Measurements from ENCODE around the gene SGCE.
A peak's percentile ranks its signal among the peaks of the same experiment; 100 is the strongest.

SGCE gene

DNA sequence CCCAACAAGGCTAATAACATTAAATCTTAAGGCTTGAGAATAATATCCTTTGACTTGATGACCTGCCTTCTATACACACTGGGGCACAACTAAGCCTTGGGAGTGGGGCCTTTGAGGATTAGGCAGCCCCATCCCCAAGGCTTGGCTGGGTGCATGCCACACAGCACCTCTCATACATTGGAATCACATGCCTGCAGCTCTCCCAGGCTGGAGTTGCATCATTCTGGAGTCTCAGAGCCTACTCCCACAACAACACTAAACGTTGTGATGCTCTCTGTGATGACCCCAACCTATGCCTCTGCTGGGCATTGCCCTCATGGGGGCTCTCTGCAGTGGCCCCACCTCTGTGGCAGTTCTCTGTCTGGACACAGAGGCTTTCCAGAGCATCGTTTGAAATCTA lies 31.9 kb upstream of the SGCE start:
- TF ChIP-seq CTCF (IDR thresholded peaks at IDR 0.05; ENCODE audit: insufficient read depth, low read depth, low read length, missing control alignments), result no peak
- no peak overlapping the region for H3K4me3 ChIP-seq (ENCODE audit: low read length)
- DNase-seq (ENCODE audit: low read depth), result peak; percentile 52

DNA sequence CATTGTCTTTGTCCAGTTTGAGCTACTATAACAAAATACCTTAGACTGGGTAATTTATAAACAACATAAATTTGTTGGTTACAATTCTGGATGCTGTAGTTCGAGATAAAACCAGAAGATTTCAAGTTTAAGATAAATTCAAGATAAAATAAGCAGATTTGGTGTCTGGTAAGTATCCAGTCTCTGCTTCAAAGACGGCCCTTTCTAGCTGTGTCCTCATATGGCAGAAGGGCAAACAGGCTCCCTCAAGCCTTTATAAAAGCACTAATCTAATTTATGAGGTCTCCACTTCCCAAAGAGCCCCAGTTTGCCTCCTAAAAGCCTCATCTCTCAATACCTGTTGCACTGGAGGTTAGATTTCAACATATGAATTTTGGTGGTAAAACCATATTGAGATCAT lies 31.1 kb upstream of the SGCE start:
- H3K4me3 ChIP-seq (ENCODE audit: low read length), result no peak overlapping the region
- DNase-seq (ENCODE audit: low read depth), result no peak
- TF ChIP-seq CTCF (IDR thresholded peaks at IDR 0.05; ENCODE audit: insufficient read depth, low read depth, low read length, missing control alignments), result no peak

DNA sequence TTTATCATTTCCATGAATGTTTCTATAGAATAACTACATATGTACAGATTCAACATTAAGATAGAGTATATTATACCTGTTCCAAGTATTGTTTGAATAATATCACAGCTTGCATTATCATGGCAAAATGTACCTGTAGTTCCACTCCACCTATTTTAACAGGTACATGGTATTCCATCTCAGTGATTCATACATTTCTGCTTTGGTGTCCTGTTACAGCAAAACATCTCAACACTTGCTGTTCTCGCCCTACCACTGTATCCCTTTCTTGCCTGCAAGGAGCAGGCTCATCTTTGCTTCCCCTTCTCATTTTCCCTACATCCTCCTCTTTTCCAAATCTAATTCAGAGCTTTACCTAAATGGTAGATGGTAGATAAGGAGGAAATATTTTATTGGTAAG lies 27.1 kb upstream of the SGCE start:
- no peak overlapping the region for H3K4me3 ChIP-seq (ENCODE audit: low read length)
- no peak for TF ChIP-seq CTCF (IDR thresholded peaks at IDR 0.05; ENCODE audit: insufficient read depth, low read depth, low read length, missing control alignments)
- peak; percentile 64 for DNase-seq (ENCODE audit: low read depth)

DNA sequence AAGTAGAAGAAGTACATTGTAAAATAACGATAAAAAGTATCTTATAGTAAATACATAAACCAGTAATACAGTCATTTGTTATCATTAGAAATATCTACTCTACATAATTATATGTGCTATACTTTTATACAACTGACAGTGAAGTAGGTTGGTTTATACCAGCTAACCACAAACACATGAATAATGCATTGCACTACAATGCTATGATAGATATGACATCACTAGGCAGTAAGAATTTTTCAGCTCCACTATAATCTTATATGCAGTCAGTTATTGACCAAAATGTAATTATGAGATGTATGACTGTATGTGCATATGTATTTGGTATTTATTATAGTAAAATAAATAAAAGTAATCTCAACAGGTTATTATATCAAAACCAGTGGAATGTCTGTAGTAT lies 23.4 kb upstream of the SGCE start:
- no peak overlapping the region for H3K4me3 ChIP-seq (ENCODE audit: low read length)
- DNase-seq (ENCODE audit: low read depth), result no peak
- TF ChIP-seq CTCF (IDR thresholded peaks at IDR 0.05; ENCODE audit: insufficient read depth, low read depth, low read length, missing control alignments), result no peak

GRCh38 chr7:94676431-94676830 lies 20.5 kb upstream of the SGCE start:
- H3K4me3 ChIP-seq (ENCODE audit: low read length), result no peak overlapping the region
- no peak for TF ChIP-seq CTCF (IDR thresholded peaks at IDR 0.05; ENCODE audit: insufficient read depth, low read depth, low read length, missing control alignments)
- no peak for DNase-seq (ENCODE audit: low read depth)

GRCh38 chr7:94675356-94675755 lies 19.4 kb upstream of the SGCE start:
- no peak for DNase-seq (ENCODE audit: low read depth)
- H3K4me3 ChIP-seq (ENCODE audit: low read length), result no peak overlapping the region
- no peak for TF ChIP-seq CTCF (IDR thresholded peaks at IDR 0.05; ENCODE audit: insufficient read depth, low read depth, low read length, missing control alignments)

GRCh38 chr7:94671444-94672235 lies 15.7 kb upstream of the SGCE start:
- no peak overlapping the region for H3K4me3 ChIP-seq (ENCODE audit: low read length)
- TF ChIP-seq CTCF (IDR thresholded peaks at IDR 0.05; ENCODE audit: insufficient read depth, low read depth, low read length, missing control alignments), result no peak
- DNase-seq (ENCODE audit: low read depth), result no peak
